HL-60/S4 treated with retinoic acid at 250 ng/mL for 4 days and 3 days (cell line): ENCODE results near the gene ARHGAP30.
"Not testable (repeated sequence)": the region's sequence is repeated elsewhere in the genome, so short reads cannot be mapped to it uniquely, and the experiment has no call there.

Experiments
- in situ Hi-C: fragments of 300-500 bp; cut with MboI; formaldehyde crosslinking; loops from 2 replicates; pipeline ENCODE4 v1.7.0; 2022; ENCODE audit warnings: low sequenced_read_pairs

Gene ARHGAP30

GRCh38 chr1:161073474-161074121, 3.9 kb upstream of the ARHGAP30 start:
- in situ Hi-C loops: no loop called here

- in situ Hi-C loops: no loop called here
These were observed 3.2 kb upstream of the ARHGAP30 start for GRCh38 chr1:161072751-161073449.

- in situ Hi-C loops: no loop called here
These were observed 2.2 kb upstream of the ARHGAP30 start for GRCh38 chr1:161071886-161072371.

DNA sequence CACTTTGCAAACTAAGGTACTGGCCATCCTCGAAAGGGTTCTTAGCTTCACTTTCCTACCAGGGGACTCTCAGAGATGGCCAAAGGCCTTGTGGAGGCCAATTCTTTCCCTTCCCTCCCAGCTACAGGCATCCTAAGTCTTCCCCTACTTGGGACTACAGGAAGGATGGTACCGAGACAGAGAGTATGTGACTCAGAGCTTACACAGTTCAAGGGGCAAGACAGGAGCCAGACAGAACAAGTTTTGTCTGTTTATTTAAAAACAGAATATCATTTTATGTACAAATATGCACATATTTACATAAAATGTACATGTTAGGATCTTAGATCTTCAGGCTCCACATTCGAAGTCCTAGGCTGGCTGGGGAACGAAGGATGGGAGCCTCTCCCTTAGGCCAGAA, 1.1 kb upstream of the ARHGAP30 start:
- in situ Hi-C loops: no loop called here

- in situ Hi-C loops: no loop called here
These were observed 450 bp downstream of the ARHGAP30 start for GRCh38 chr1:161069241-161069640.

DNA sequence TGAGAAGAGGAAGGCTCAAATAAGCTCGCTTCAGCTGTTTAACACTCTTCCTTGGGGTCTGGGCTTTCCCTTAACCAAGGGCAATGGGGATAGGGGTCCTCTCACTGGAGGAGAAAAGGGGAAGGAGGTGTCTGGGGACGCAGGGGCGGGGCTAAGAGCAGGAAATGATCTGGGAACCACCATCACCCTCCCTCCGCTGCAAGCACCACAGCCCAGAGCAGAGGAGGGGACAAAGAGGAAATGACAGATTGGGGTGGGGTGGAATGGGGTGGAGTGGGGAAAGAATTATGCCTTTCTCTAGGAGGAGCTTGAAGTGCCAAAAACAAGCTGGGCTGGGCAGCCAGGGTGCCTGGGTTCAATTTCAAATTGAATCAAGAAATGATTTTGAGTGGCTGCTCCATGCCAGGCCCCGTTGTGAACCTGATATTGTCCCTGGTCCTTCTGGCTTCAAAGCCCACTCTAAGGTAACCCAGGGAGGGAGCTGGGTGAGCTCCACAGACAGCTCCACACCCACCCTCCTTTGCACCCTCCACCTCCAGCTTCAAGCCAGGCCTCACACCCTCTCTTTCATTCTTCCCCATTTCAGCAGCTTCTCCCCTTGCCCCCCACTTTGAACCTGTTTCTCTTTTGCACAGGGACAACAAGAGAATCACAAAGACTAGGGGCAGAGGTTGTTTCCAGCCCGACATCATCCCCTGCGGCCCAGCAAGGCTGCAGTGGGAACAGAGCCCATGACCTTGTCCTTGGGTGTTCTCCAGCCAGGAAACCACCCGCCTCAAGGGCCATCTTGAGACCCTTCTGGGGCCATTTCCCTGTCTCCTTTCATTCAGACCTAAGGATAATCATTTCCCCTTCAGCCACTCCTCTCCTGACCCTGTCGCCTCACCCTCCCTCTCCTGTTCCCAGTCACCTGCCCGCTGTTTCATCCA, 1.1 kb downstream of the ARHGAP30 start:
- in situ Hi-C loops: no loop called here

- in situ Hi-C loops: no loop called here
These were observed 3.0 kb downstream of the ARHGAP30 start for GRCh38 chr1:161066694-161067093.

- in situ Hi-C loops: not testable (repeated sequence)
These were observed 4.0 kb downstream of the ARHGAP30 start for GRCh38 chr1:161065681-161066080.

DNA sequence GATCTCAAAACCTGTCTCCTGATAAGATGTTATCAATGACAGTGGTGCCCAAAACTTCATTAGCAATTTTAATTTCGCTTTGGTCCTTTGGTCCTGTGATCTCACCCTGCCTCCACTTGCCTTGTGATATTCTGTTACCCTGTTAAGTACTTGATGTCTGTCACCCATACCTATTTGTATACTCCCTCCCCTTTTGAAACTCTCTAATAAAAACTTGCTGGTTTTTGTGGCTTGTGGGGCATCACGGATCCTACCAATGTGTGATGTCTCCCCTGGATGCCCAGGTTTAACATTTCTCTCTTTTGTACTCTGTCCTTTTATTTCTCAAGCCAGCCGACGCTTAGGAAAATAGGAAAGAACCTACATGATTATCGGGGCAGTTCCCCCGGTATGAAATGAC, 5.8 kb downstream of the ARHGAP30 start:
- in situ Hi-C loops: not testable (repeated sequence)

- in situ Hi-C loops: no loop called here
These were observed 8.3 kb downstream of the ARHGAP30 start for GRCh38 chr1:161061419-161061818.

DNA sequence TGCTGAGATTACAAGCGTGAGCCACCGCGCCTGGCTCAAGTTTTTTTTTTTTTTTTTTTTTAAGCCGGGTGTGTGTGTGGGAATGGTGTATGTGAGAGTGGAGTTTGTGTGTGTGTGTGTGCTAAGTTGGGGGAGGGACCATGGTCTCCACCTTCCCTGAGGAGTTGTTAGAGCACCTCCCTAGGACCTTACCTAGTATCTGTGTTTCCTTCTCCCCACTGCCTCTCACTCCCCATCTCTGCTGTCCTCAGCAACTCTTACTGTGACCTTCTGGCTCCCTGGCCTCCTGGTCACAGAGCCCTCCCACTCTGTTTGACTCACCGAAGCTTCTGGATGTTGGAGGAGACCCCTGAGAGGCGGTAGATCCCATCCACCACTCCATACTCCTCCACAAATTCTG, 10.4 kb downstream of the ARHGAP30 start:
- in situ Hi-C loops: no loop called here

DNA sequence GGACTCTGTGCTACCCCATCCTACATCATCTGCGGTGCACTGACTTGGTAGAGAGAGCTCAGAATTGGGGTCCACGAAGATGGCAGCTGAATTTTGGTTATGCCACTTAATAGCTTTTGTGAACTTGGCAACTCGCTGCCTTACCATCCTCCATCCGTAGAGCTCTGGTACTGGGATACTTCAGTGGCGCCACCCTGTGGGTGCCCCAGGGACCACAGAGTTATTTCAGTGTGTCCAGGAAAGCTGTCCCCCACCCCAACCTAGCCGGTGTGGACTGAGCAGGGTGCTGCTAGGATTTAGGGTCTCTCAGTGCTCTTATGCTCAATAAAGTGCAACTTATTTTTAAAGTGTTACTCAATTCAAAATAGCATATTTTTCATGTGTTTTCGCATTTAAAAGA, 14.9 kb downstream of the ARHGAP30 start:
- in situ Hi-C loops: no loop called here

GRCh38 chr1:161054232-161054631, 15.5 kb downstream of the ARHGAP30 start:
- in situ Hi-C loops: no loop called here

DNA sequence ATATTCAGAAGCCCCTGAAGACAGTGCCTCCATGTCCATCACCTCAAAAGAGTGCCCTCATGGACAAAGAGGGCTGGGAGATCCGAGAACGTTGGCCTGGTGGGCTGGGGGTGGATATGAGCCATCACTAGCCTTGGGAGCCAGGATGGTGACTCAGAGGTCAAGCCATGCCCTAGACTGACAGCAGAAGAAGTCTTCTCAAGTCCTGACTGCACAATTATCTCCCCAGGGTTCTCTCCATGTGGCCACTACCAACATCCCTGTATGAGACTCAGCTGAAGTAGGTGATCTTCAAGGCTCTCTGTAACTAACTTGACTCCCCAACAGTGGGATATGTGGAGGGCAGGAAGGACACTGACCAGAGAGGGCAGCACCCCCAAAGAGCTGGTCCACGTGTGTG, 16.8 kb downstream of the ARHGAP30 start:
- in situ Hi-C loops: no loop called here

DNA sequence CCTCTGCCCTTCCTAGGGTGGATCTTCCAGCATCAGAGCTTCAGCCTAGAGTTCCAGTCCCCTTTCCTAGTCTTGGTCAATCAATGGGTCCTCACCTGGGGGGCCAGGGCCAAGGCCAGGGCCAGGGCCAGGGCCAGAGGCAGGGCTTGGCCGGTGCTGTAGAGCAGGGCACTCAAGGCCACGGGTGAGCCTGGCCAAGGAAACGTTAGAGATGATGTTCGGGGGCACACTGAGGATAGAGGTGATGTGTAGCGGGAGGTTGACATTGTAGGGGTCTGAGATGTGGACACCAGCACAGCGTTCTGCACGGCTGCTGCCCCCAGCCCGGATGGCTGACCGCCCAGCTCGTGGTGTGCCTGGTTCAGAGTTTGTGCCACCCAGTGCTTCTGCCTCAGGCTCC, 18.5 kb downstream of the ARHGAP30 start:
- in situ Hi-C loops: no loop called here

DNA sequence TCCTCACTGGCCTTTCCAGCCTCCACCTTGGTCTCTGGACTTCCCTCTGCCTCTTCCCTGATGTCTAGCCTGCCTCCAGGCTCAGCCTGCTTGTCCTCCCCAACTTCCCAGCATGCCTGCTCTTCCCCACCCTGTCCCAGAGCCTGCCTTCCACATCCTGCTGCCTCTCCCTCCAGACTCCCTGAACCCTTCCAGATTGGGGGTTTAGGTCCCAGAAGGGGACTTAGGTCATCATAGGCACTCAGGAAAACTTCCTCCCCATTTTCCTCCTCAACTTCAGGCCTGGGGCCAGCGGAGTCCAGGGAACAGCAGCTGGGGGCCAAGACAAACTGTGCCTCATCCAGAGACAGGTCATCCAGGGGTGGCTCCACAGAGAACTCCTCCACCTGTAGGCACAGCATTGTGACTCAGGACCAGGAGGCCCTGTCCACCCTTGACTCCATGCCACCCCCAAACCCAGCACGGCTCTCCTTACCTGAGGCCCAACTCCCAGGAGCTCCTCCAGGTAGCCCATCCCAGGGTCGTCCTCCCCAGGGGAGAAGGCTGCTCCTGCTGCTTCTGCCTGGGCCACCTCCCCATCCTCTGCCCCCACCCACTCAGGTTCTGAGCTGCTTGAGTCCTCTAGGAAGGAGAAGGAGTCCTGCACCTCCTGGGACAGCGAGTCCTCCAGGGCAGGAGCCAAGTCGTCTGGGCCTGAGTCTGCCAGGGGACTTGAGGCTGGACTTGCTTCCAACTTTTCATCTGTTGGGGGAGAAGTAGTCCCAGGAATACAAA, 20.6 kb downstream of the ARHGAP30 start:
- in situ Hi-C loops: no loop called here

DNA sequence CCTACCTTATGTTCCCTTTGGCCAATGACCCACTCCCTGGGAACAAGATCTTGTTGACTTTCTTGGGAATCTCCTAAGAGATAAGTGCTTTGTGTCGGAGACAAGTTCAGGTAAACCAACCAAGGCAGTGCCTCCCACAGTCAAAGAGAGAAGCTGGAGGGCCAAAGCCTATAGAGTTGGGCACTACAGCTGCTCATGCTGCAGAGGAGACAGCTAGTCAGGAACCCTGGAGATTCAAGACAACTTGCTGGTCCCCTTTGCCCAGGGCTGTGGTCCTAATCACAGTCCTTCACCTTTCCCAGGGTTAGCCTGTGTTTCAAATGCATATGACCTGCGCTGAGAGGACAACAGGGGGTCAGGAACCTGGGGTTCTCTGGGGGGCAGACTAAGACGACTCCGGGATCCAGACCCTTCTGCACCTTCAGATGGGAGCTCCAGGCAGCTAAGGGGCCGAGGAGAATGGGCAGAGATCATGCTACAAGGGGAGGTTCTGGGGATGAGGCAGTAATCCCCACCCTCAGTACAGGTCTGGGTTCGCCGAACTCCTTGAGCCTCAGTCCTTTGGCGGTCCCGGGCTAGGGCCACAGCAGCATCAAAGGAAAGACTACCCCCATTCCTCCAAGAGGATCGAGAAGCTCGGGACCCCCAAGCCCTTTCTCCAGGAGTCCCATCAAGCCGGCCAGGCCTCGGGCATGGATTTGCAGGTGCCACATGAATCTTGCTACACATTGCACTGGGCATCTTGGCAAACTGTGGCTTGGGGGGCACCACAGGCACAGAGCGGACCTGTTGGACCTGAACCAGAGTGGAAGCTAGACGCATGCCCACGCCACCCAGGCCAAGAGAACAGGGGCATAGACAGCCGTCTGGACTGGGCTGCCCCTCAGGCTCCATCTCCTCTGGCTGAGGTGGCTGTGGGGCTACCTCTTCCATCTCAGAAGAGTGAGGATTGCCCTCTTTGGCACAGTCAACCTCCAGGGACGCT, 22.0 kb downstream of the ARHGAP30 start:
- in situ Hi-C loops: no loop called here

DNA sequence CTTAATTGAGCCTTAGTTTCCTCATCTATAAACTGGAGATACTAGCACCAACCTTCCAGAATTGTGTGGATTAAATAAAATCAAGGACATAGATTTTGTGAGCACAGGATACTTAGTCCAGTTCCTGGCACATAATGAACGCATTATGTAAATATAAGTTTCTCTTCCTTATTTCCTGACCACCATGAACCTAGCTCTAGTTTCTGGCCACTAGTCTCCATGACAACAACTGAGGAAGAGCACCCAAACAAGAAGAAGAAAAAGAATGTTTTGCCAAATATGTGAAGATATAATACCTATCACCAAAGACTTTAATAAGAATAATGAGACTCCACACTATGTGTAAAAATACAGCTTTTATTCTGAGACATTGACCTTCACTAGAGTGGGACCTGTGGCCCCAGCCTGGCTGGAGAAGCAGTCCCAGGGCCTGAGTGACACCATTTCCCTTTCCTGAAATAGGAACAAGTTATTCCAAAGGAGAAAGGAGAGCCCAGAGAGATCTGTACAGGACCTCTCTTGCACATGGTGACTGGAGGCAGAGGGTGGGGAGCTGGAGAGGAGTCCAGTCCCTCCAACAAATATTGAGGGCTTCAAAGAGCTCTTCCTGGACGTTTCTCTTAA, 23.0 kb downstream of the ARHGAP30 start:
- in situ Hi-C loops: no loop called here
